ENCODE data around the gene TENM4.

TENM4 gene

DNA sequence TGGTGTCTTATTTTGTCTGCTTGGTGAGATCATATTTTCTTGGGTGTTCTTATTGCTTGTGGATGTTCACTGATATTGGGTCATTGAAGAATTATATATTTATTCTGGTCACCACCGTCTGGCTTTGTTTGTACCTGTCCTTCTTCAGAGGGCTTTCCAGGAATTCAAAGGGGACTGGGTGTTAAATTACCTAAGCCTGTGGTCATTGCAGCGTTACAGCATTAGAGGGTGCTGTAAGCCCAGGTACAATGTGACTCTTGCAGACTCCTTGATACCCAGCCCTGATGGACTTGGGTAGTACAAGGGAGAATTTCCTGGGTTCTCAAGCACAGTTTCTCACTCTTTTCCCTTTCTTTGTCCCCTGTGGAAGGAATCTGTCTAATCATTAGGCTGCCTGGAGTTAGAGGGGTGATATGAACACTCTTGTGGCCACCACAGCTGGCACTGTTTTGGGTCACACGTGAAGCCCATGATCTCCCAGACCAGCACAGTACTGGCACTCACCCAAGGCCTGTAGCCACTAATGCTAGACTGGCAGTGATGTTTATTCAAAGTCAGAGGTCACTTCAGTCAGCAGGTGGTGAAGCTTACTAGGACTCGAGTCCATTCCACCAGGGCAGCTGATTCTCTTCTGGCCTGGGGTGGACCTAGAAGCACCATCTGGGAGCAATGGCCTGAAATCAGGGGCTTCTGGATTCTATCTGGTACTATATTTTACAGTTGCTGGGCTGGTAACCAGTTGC lies 810.1 kb downstream of the TENM4 start:
- no peak overlapping the region for H3K4me3 ChIP-seq (ENCODE audit: control insufficient read depth, low read depth, low read length)
- DNase-seq (ENCODE audit: low read depth), result no peak
- TF ChIP-seq, protein P1, sequence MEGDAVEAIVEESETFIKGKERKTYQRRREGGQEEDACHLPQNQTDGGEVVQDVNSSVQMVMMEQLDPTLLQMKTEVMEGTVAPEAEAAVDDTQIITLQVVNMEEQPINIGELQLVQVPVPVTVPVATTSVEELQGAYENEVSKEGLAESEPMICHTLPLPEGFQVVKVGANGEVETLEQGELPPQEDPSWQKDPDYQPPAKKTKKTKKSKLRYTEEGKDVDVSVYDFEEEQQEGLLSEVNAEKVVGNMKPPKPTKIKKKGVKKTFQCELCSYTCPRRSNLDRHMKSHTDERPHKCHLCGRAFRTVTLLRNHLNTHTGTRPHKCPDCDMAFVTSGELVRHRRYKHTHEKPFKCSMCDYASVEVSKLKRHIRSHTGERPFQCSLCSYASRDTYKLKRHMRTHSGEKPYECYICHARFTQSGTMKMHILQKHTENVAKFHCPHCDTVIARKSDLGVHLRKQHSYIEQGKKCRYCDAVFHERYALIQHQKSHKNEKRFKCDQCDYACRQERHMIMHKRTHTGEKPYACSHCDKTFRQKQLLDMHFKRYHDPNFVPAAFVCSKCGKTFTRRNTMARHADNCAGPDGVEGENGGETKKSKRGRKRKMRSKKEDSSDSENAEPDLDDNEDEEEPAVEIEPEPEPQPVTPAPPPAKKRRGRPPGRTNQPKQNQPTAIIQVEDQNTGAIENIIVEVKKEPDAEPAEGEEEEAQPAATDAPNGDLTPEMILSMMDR (IDR thresholded peaks at IDR 0.05; ENCODE audit: control insufficient read depth, insufficient read depth, low read depth, low read length, missing control alignments), result no peak

DNA sequence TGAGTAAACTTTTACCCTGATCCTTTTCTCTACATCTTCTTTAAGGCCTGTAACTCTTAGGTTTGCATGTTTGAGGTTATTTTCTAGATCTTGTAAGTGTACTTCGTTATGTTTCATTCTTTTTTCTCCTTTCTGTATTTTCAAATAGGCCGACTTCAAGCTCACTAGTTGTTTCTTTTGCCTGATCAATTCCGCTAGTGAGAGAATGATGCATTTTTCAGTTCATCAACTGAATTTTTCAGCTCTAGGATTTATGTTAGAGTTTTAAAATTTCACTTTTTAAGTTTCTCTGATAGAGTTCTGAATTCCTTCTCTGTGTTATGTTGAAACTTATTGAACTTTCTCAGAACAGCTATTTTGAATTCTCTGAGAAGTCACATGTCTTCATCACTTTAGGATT lies 810.7 kb downstream of the TENM4 start:
- no peak for DNase-seq (ENCODE audit: low read depth)
- H3K4me3 ChIP-seq (ENCODE audit: control insufficient read depth, low read depth, low read length), result no peak overlapping the region
- TF ChIP-seq, protein P1 (IDR thresholded peaks at IDR 0.05; ENCODE audit: control insufficient read depth, insufficient read depth, low read depth, low read length, missing control alignments), result no peak

DNA sequence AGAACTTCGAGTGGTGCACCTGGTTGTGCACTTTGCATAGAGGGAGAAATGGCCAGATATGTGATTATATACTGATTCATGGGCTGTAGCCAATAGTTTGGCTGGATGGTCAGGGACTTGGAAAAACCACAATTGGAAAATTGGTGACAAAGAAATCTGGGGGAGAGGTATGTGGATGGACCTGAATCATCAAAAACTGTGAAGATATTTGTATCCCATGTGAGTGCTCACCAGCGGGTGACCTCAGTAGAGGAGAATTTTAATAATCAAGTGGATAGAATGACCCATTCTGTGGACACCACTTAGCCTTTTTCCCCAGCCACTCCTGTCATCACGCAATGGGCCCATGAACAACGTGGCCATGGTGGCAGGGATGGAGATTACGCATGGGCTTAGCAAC lies 818.2 kb downstream of the TENM4 start:
- DNase-seq (ENCODE audit: low read depth), result no peak
- no peak overlapping the region for H3K4me3 ChIP-seq (ENCODE audit: control insufficient read depth, low read depth, low read length)
- TF ChIP-seq, protein P1 (IDR thresholded peaks at IDR 0.05; ENCODE audit: control insufficient read depth, insufficient read depth, low read depth, low read length, missing control alignments), result no peak

DNA sequence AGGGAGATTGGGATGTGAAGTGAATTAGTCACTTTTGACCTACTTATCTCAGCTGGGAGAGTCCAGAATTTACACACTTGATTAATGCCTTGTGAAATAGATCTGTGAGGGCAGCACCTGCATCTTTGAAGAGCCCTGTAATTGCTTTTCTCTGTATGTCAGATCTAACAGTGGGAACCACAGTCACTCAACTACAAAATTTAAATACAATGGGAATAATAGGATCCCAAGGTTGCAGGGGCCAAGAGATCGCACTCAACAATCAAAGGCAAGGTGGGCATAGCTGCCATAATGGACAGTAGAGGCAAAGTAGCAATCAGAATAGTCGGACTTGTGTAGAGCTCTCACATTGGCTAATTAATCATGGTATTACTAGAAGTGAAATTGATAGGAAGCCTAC lies 820.7 kb downstream of the TENM4 start:
- no peak for DNase-seq (ENCODE audit: low read depth)
- H3K4me3 ChIP-seq (ENCODE audit: control insufficient read depth, low read depth, low read length), result no peak overlapping the region
- TF ChIP-seq, protein P1 (IDR thresholded peaks at IDR 0.05; ENCODE audit: control insufficient read depth, insufficient read depth, low read depth, low read length, missing control alignments), result no peak

DNA sequence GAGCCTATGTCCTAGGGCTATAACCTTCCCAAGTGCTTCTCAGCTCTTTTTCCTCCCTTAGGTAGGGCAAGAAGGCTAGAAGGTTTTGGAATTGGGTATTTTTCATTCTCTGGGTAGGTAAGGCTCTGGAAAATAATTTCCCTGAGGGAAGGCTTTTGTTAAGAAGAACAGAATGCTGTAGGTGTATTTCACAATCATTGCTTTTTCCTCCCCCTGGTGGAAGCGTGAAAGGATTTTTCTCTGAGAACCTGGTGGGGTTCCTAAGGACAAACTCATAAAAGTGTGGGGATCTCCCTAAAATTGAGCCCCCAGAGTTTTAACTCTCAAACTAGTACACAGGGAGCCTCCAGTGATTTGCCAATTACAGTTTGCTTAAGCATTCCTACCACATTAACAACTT lies 825.1 kb downstream of the TENM4 start:
- DNase-seq (ENCODE audit: low read depth), result no peak
- TF ChIP-seq, protein P1 (IDR thresholded peaks at IDR 0.05; ENCODE audit: control insufficient read depth, insufficient read depth, low read depth, low read length, missing control alignments), result peak; percentile 21

DNA sequence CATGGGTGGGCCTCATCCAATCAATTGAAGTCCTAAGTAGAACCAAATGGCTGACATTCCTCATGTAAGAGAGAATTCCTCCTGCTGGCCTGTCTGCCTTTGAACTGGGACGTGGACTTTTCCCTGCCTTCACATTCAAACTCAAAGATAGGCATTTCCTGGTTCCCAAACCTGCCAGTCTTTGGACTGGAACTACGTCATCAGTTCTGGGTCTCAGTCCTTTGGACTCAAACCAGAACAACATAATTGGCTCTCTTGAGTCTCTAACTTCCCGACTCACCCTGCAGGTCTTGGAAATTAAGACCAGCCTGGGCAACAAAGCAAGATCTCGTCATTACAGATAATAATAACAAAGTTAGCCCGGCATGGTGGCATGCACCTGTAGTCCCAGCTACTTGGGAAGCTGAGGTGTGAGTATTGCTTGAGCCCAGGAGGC lies 827.4 kb downstream of the TENM4 start:
- TF ChIP-seq, protein P1 (IDR thresholded peaks at IDR 0.05; ENCODE audit: control insufficient read depth, insufficient read depth, low read depth, low read length, missing control alignments), result no peak
- DNase-seq (ENCODE audit: low read depth), result no peak
- no peak overlapping the region for H3K4me3 ChIP-seq (ENCODE audit: control insufficient read depth, low read depth, low read length)

More for the DNA sequence above, 825.1 kb downstream of the TENM4 start:
- no peak overlapping the region for H3K4me3 ChIP-seq (ENCODE audit: control insufficient read depth, low read depth, low read length)
